K562 (cell line): ENCODE data around the gene PLEKHA8. TPM values are rescaled to one million over a fixed set of nuclear protein-coding genes. Genes with fewer than 3 reads are reported as not detected.

Experiments
- ATAC-seq: fragments of 200-7000 bp; cut with Tn5 transposase; 3 replicates; pipeline ENCODE4 v1.9.1; 2020; ENCODE audit warnings: moderate library complexity
- BruUV-seq: library from RNA; stranded (reverse); fragments of 400-500 nt; replicated peaks from 2 replicates; lab custom pipeline; 2021; lab: Mats Ljungman, UMichigan
- CTCF ChIA-PET: fragments of 300-600 bp; formaldehyde crosslinking; extraction: SDS; loops from one replicate; lab custom pipeline; 2021; ENCODE audit warnings: low intra/inter-chr PET ratio; lab: Yijun Ruan, JAX
- POLR2A ChIA-PET: fragments of 300-600, 350-650 bp; sonication (Branson Sonifier 250); formaldehyde crosslinking; extraction: SDS; loops from one replicate; lab custom pipeline; 2021; ENCODE audit warnings: antibody characterized with exemption, inconsistent platforms; lab: Yijun Ruan, JAX
- DNase-seq, 4 experiments: peaks; one replicate each; pipeline versions ENCODE4 v3.0.0 to v3.0.0-alpha.2; 2011 to 2018; ENCODE audit warnings: low spot score in 3 of 4, mixed read lengths in 3 of 4; ENCODE audit errors: extremely low read depth in 1 of 4
- FAIRE-seq: peaks from 2 replicates; lab custom pipeline; 2011; peaks lifted over from hg19 to GRCh38; lab: Jason Lieb, UNC
- H2AFZ ChIP-seq: 2 replicates; pipeline ENCODE4 v1.6.0; 2011; ENCODE audit warnings: low read depth, low read length, control low read depth, inconsistent platforms
- H3K27ac ChIP-seq: fragments of 200-600 bp; 3 replicates; pipeline ENCODE4 v1.8.0; 2011; ENCODE audit warnings: low read depth, mild to moderate bottlenecking, control low read depth, inconsistent platforms, low read length, moderate library complexity, mixed read lengths; ENCODE audit errors: extremely low read depth
- H3K27me3 ChIP-seq, 2 experiments: fragments of 300-600 bp in 1 of 2; 2 replicates in 1 of 2; 3 replicates in 1 of 2; pipeline versions ENCODE4 v1.6.0 to v1.8.0; 2011; ENCODE audit warnings: inconsistent platforms in 2 of 2, low read length in 2 of 2, mild to moderate bottlenecking in 1 of 2, mixed read lengths in 1 of 2, moderate library complexity in 1 of 2; ENCODE audit not compliant: control insufficient read depth in 2 of 2, insufficient read depth in 2 of 2
- H3K36me3 ChIP-seq: fragments of 300-600 bp; 3 replicates; pipeline ENCODE4 v1.8.0; 2011; ENCODE audit warnings: mild to moderate bottlenecking, low read length, inconsistent platforms; ENCODE audit not compliant: control insufficient read depth, insufficient read depth
- H3K4me1 ChIP-seq, 2 experiments: fragments of 200-600 bp in 1 of 2; replicated peaks in 1 of 2; 2 replicates in 1 of 2; 3 replicates in 1 of 2; pipeline versions ENCODE4 v1.5.1 to v1.8.0; 2011; ENCODE audit warnings: inconsistent platforms in 2 of 2, low read length in 2 of 2, mild to moderate bottlenecking in 1 of 2, mixed read lengths in 1 of 2, moderate library complexity in 1 of 2; ENCODE audit not compliant: control insufficient read depth in 2 of 2, insufficient read depth in 2 of 2
- H3K4me2 ChIP-seq: 2 replicates; pipeline ENCODE4 v1.6.1; 2011; ENCODE audit warnings: low read length, control low read depth, inconsistent platforms, mixed read lengths; ENCODE audit not compliant: insufficient read depth
- H3K4me3 ChIP-seq: fragments of 200-600 bp; sonication (generic), shearing (Covaris generic); 2 replicates; pipeline ENCODE4 v1.5.1; 2016; ENCODE audit warnings: control low read depth, inconsistent platforms
- H3K79me2 ChIP-seq: fragments of 200-600 bp; 3 replicates; pipeline ENCODE4 v1.8.0; 2011; ENCODE audit warnings: low read length, inconsistent platforms; ENCODE audit not compliant: control insufficient read depth, insufficient read depth
- H3K9ac ChIP-seq, 2 experiments: 2 replicates each; pipeline versions ENCODE4 v1.6.0 to v1.6.1; 2011; ENCODE audit warnings: low read depth in 2 of 2, low read length in 2 of 2, control low read depth in 1 of 2, inconsistent platforms in 1 of 2, mild to moderate bottlenecking in 1 of 2, mixed read lengths in 1 of 2; ENCODE audit not compliant: insufficient read depth in 1 of 2
- H3K9me1 ChIP-seq: one replicate; pipeline ENCODE4 v1.6.0; 2011; ENCODE audit warnings: inconsistent platforms, mild to moderate bottlenecking, low read length, moderate library complexity; ENCODE audit not compliant: control insufficient read depth, insufficient read depth
- H3K9me3 ChIP-seq: replicated peaks from 2 replicates; pipeline ENCODE4 v1.5.1; 2011; ENCODE audit warnings: low read depth, low read length, inconsistent platforms; ENCODE audit not compliant: control insufficient read depth, insufficient read depth
- H4K20me1 ChIP-seq: replicated peaks from 2 replicates; pipeline ENCODE4 v1.6.1; 2011; ENCODE audit warnings: low read length, inconsistent platforms, mixed read lengths; ENCODE audit not compliant: control insufficient read depth, insufficient read depth
- ATF4 ChIP-seq: fragments of 450-650 bp; formaldehyde crosslinking; IDR thresholded peaks from 2 replicates; pipeline ENCODE4 v1.4.0; 2022; ENCODE audit warnings: mild to moderate bottlenecking, moderate library complexity
- ID3 ChIP-seq, 2 experiments: fragments of 250-450 bp in 1 of 2; fragments of 450-650 bp in 1 of 2; sonication (Bioruptor Pico) in 1 of 2; IDR thresholded peaks; 2 replicates each; pipeline versions ENCODE4 v1.6.1 to v1.8.0; 2016 to 2021; ENCODE audit warnings: mild to moderate bottlenecking in 2 of 2, moderate library complexity in 2 of 2, missing compliant biosample characterization in 1 of 2, missing genetic modification characterization in 1 of 2
- MXI1 ChIP-seq: IDR thresholded peaks from 2 replicates; pipeline ENCODE4 v1.6.1; 2011; ENCODE audit warnings: low read depth, mild to moderate bottlenecking, improper control_type of control experiment, low read length
- NR2F6 ChIP-seq: fragments of 450-650 bp; formaldehyde crosslinking; IDR thresholded peaks from 2 replicates; pipeline ENCODE4 v1.4.0; 2020; ENCODE audit warnings: mild to moderate bottlenecking
- NR3C1 ChIP-seq: sonication (generic); formaldehyde crosslinking; IDR thresholded peaks from 2 replicates; pipeline ENCODE4 v1.8.1; 2022; ENCODE audit warnings: missing genetic modification reagents
- RBM15 ChIP-seq: fragments of 200-400 bp; formaldehyde crosslinking; IDR thresholded peaks from 2 replicates; pipeline ENCODE4 v1.6.1; 2018; ENCODE audit warnings: mild to moderate bottlenecking, low read length, moderate library complexity; ENCODE audit not compliant: insufficient read depth
- SRSF1 ChIP-seq: fragments of 200-400 bp; formaldehyde crosslinking; IDR thresholded peaks from 2 replicates; pipeline ENCODE4 v1.6.1; 2017; ENCODE audit warnings: mild to moderate bottlenecking, low read depth, low read length, moderate library complexity
- ZC3H11A ChIP-seq: IDR thresholded peaks from 2 replicates; pipeline ENCODE4 v1.6.1; 2012; ENCODE audit warnings: low read depth, low read length, improper control_type of control experiment
- ZFP1 ChIP-seq: fragments of 450-650 bp; formaldehyde crosslinking; IDR thresholded peaks from 2 replicates; pipeline ENCODE4 v1.4.0; 2020; ENCODE audit warnings: mild to moderate bottlenecking, mixed read lengths
- ZNF133 ChIP-seq: fragments of 250-450 bp; sonication (Bioruptor Pico); IDR thresholded peaks from 2 replicates; pipeline ENCODE4 v1.4.0; 2020; ENCODE audit warnings: mild to moderate bottlenecking
- ZNF274 ChIP-seq: IDR thresholded peaks from 2 replicates; pipeline ENCODE4 v1.6.1; 2011; ENCODE audit warnings: low read depth, mild to moderate bottlenecking, low read length, moderate library complexity, borderline replicate concordance
- ZNF518B ChIP-seq: fragments of 250-450 bp; sonication (Bioruptor Pico); IDR thresholded peaks from 2 replicates; pipeline ENCODE4 v1.5.0; 2021; ENCODE audit warnings: mild to moderate bottlenecking, moderate library complexity
- in situ Hi-C: fragments of 300-500 bp; cut with MboI; formaldehyde crosslinking; loops from 4 replicates; pipeline ENCODE4 v1.15.0; 2018; ENCODE audit warnings: inconsistent platforms, mixed read lengths
- intact Hi-C: fragments of 100-400 bp; cut with micrococcal nuclease; formaldehyde crosslinking; loops from 2 replicates; pipeline ENCODE4 v1.14.2; 2022
- polyA plus RNA-seq, 8 experiments: library from polyadenylated mRNA; depleted of rRNA in 4 of 8; stranded (reverse) in 5 of 8; unstranded in 3 of 8; fragments of >200 nt; fragmentation: Nextera tagmentation in 2 of 8; fragmentation: Illumina TruSeq in 1 of 8; extraction: Ambion mirVana in 2 of 8; extraction: Trizol in 1 of 8; gene quantifications; 2 replicates each; pipeline versions ENCODE4 v1.2.1 to v1.2.3, GENCODE V29; 2011 to 2014; ENCODE audit warnings: inconsistent platforms in 1 of 8, missing spikeins in 1 of 8
- total RNA-seq, 7 experiments: library from RNA; depleted of rRNA in 6 of 7; stranded (reverse); fragments of >200 nt in 6 of 7; fragmentation: Illumina TruSeq in 2 of 7; extraction: Trizol in 2 of 7; gene quantifications; 2 replicates each; pipeline versions ENCODE4 v1.2.1 to v1.2.3, GENCODE V29; 2011 to 2021; ENCODE audit warnings: low replicate concordance in 1 of 7
- TF ChIP-seq, protein P1 (sequence below): sonication (generic); formaldehyde crosslinking; IDR thresholded peaks from 2 replicates; pipeline ENCODE4 v1.8.0; 2023; ENCODE audit warnings: mild to moderate bottlenecking, missing genetic modification reagents

PLEKHA8 gene
- total and polyA plus RNA-seq, 9 of the 15 experiments (the other 6 are each of a cell fraction or from before 2014, with no cell fraction given), result 3.2 to 16.3 (median 11.8) TPM

DNA sequence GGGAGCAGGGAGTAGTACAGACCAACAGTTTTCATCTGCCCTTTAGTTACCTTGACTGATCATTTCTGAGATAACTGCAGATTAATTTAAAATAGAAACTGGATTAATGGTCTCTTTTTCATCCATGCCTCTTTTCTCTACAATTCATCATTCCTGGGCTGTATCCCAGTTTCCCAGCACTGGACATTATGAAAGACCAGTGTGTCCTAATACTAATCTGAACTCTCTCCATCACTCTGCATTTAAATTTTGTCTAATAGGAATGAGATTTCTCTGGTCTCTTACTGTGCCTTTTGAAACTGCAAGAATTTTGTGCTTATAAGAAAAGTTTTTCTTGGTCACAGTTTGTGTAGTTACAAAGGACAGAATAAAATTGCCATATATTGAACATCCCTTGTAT is 12.7 kb downstream of the PLEKHA8 start:
- ChIA-PET POLR2A (interaction anchor here (1.3 to 1.9 kb wide), 2 partner anchors 14 to 33 kb away, joined by 3 to 6 read pairs; partner anchors contain the start of gene FKBP14), CTCF (no interaction called here)
- no peaks in the 10 kb centered on the region for H3K9me1 ChIP-seq
- in situ Hi-C loops, result no loop called here
- H3K27ac ChIP-seq, result no peak overlapping the region
- no peaks in the 10 kb centered on the region for H3K27me3 ChIP-seq
- ATAC-seq, result no peak
- H3K4me2 ChIP-seq, result no peak overlapping the region
- H3K36me3 ChIP-seq, result peaks cover 6% of the 10 kb centered on the region; the same call in 2 of the 3 replicates
- no peak overlapping the region for H3K9ac ChIP-seq
- H3K9me3 ChIP-seq, result no peaks in the 10 kb centered on the region
- BruUV-seq, result no TSS peak
- DNase-seq, result no peak
- intact Hi-C loops, result no loop called here
- no peaks in the 10 kb centered on the region for H3K4me1 ChIP-seq
- H4K20me1 ChIP-seq, result no peaks in the 10 kb centered on the region
- no peak for FAIRE-seq
- H2AFZ ChIP-seq, result no peak overlapping the region
- peaks cover 3% of the 10 kb centered on the region; the same call in 1 of the 3 replicates for H3K79me2 ChIP-seq
- H3K4me3 ChIP-seq, result no peak overlapping the region
- TF ChIP-seq ZC3H11A (no peak), SRSF1 (no peak), ID3 (CRISPR knock-in tag; IDR thresholded peaks at IDR 0.05) (no peak), ID3 (tag; IDR thresholded peaks at IDR 0.05) (no peak), ZNF518B (CRISPR knock-in tag) (no peak), RBM15 (no peak), ATF4 (CRISPR knock-in tag) (no peak), ZNF133 (CRISPR knock-in tag) (no peak), ZNF274 (no peak), NR3C1 (CRISPR knock-in tag) (no peak), NR2F6 (CRISPR knock-in tag) (no peak), MXI1 (no peak), ZFP1 (no peak)
- TF ChIP-seq, protein P1, sequence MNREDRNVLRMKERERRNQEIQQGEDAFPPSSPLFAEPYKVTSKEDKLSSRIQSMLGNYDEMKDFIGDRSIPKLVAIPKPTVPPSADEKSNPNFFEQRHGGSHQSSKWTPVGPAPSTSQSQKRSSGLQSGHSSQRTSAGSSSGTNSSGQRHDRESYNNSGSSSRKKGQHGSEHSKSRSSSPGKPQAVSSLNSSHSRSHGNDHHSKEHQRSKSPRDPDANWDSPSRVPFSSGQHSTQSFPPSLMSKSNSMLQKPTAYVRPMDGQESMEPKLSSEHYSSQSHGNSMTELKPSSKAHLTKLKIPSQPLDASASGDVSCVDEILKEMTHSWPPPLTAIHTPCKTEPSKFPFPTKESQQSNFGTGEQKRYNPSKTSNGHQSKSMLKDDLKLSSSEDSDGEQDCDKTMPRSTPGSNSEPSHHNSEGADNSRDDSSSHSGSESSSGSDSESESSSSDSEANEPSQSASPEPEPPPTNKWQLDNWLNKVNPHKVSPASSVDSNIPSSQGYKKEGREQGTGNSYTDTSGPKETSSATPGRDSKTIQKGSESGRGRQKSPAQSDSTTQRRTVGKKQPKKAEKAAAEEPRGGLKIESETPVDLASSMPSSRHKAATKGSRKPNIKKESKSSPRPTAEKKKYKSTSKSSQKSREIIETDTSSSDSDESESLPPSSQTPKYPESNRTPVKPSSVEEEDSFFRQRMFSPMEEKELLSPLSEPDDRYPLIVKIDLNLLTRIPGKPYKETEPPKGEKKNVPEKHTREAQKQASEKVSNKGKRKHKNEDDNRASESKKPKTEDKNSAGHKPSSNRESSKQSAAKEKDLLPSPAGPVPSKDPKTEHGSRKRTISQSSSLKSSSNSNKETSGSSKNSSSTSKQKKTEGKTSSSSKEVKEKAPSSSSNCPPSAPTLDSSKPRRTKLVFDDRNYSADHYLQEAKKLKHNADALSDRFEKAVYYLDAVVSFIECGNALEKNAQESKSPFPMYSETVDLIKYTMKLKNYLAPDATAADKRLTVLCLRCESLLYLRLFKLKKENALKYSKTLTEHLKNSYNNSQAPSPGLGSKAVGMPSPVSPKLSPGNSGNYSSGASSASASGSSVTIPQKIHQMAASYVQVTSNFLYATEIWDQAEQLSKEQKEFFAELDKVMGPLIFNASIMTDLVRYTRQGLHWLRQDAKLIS, result no peak
- TF ChIP-seq, all 486 proteins: peak for 0
